ENCODE results near the gene TXNRD3.
A peak's percentile ranks its signal among the peaks of the same experiment; 100 is the strongest.

Gene TXNRD3

GRCh38 chr3:126654571-126655383 is at the start of gene TXNRD3:
TXNRD3 (minus strand) TSS chr3:126655124.
- DNase-seq (ENCODE audit: low read depth in 3 of 3, low spot score in 1 of 3) = peak; percentile 21 to 78 (median 57)

- DNase-seq (ENCODE audit: low read depth in 3 of 3, low spot score in 1 of 3) = peak; percentile 88 to 95 (median 95)
Observed at GRCh38 chr3:126703512-126704493, 48.9 kb upstream of the TXNRD3 start, which contains the start of gene CHCHD6. CHCHD6 (plus strand) TSS chr3:126704240; CDS start chr3:126704313, 73 bp downstream.

GRCh38 chr3:126699011-126699410 is 44.1 kb upstream of the TXNRD3 start:
- DNase-seq (ENCODE audit: low read depth in 3 of 3, low spot score in 1 of 3) = no peak

- no peak for DNase-seq (ENCODE audit: low read depth in 3 of 3, low spot score in 1 of 3)
Observed at GRCh38 chr3:126696701-126697267, 41.9 kb upstream of the TXNRD3 start.

- no peak for DNase-seq (ENCODE audit: low read depth in 3 of 3, low spot score in 1 of 3)
Observed at GRCh38 chr3:126693921-126694320, 39.0 kb upstream of the TXNRD3 start.

- DNase-seq (ENCODE audit: low read depth in 3 of 3, low spot score in 1 of 3) = no peak
Observed at GRCh38 chr3:126692858-126693257, 37.9 kb upstream of the TXNRD3 start.

GRCh38 chr3:126691765-126692164 is 36.8 kb upstream of the TXNRD3 start:
- no peak for DNase-seq (ENCODE audit: low read depth in 3 of 3, low spot score in 1 of 3)

GRCh38 chr3:126685493-126685892 is 30.6 kb upstream of the TXNRD3 start:
- DNase-seq (ENCODE audit: low read depth in 3 of 3, low spot score in 1 of 3) = no peak

- no peak for DNase-seq (ENCODE audit: low read depth in 3 of 3, low spot score in 1 of 3)
Observed at GRCh38 chr3:126685021-126685420, 30.1 kb upstream of the TXNRD3 start.

GRCh38 chr3:126684218-126684751 is 29.4 kb upstream of the TXNRD3 start:
- no peak for DNase-seq (ENCODE audit: low read depth in 3 of 3, low spot score in 1 of 3)

GRCh38 chr3:126683069-126683468 is 28.1 kb upstream of the TXNRD3 start:
- no peak for DNase-seq (ENCODE audit: low read depth in 3 of 3, low spot score in 1 of 3)

GRCh38 chr3:126682009-126682408 is 27.1 kb upstream of the TXNRD3 start:
- DNase-seq (ENCODE audit: low read depth in 3 of 3, low spot score in 1 of 3) = no peak

GRCh38 chr3:126680667-126681055 is 25.7 kb upstream of the TXNRD3 start:
- no peak for DNase-seq (ENCODE audit: low read depth in 3 of 3, low spot score in 1 of 3)

GRCh38 chr3:126679831-126680666 is 25.1 kb upstream of the TXNRD3 start:
- DNase-seq (ENCODE audit: low read depth in 3 of 3, low spot score in 1 of 3) = no peak

GRCh38 chr3:126679318-126679751 is 24.4 kb upstream of the TXNRD3 start:
- DNase-seq (ENCODE audit: low read depth in 3 of 3, low spot score in 1 of 3) = peak; percentile 37 to 78 (median 56)

GRCh38 chr3:126678693-126679317 is 23.9 kb upstream of the TXNRD3 start:
- DNase-seq (ENCODE audit: low read depth in 3 of 3, low spot score in 1 of 3) = no peak

GRCh38 chr3:126677862-126678503 is 23.1 kb upstream of the TXNRD3 start:
- no peak for DNase-seq (ENCODE audit: low read depth in 3 of 3, low spot score in 1 of 3)

- no peak for DNase-seq (ENCODE audit: low read depth in 3 of 3, low spot score in 1 of 3)
Observed at GRCh38 chr3:126676919-126677705, 22.2 kb upstream of the TXNRD3 start.
